ENCODE results near the gene CDK2AP2. TPM values are rescaled to one million over a fixed set of nuclear protein-coding genes. Genes with fewer than 3 reads are reported as not detected.
A peak's percentile ranks its signal among the peaks of the same experiment; 100 is the strongest.

Gene CDK2AP2
- total and polyA plus RNA-seq, 9 of the 15 experiments (the other 6 are each of a cell fraction or from before 2014, with no cell fraction given): 4.4 to 47.4 (median 21.7) TPM

GRCh38 chr11:67505605-67506396 is 2.2 kb downstream of the CDK2AP2 start (continued):
- TF ChIP-seq, protein P1, sequence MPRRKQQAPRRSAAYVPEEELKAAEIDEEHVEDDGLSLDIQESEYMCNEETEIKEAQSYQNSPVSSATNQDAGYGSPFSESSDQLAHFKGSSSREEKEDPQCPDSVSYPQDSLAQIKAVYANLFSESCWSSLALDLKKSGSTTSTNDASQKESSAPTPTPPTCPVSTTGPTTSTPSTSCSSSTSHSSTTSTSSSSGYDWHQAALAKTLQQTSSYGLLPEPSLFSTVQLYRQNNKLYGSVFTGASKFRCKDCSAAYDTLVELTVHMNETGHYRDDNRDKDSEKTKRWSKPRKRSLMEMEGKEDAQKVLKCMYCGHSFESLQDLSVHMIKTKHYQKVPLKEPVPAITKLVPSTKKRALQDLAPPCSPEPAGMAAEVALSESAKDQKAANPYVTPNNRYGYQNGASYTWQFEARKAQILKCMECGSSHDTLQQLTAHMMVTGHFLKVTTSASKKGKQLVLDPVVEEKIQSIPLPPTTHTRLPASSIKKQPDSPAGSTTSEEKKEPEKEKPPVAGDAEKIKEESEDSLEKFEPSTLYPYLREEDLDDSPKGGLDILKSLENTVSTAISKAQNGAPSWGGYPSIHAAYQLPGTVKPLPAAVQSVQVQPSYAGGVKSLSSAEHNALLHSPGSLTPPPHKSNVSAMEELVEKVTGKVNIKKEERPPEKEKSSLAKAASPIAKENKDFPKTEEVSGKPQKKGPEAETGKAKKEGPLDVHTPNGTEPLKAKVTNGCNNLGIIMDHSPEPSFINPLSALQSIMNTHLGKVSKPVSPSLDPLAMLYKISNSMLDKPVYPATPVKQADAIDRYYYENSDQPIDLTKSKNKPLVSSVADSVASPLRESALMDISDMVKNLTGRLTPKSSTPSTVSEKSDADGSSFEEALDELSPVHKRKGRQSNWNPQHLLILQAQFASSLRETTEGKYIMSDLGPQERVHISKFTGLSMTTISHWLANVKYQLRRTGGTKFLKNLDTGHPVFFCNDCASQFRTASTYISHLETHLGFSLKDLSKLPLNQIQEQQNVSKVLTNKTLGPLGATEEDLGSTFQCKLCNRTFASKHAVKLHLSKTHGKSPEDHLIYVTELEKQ (CRISPR knock-in tag; IDR thresholded peaks at IDR 0.05): no peak
- TF ChIP-seq POLR2H (tag; IDR thresholded peaks at IDR 0.05; ENCODE audit: low read depth): no peak
- no peak for TF ChIP-seq RHOXF2B (CRISPR knock-in tag; conservative IDR thresholded peaks at IDR 0.05)
- TF ChIP-seq, protein P2, sequence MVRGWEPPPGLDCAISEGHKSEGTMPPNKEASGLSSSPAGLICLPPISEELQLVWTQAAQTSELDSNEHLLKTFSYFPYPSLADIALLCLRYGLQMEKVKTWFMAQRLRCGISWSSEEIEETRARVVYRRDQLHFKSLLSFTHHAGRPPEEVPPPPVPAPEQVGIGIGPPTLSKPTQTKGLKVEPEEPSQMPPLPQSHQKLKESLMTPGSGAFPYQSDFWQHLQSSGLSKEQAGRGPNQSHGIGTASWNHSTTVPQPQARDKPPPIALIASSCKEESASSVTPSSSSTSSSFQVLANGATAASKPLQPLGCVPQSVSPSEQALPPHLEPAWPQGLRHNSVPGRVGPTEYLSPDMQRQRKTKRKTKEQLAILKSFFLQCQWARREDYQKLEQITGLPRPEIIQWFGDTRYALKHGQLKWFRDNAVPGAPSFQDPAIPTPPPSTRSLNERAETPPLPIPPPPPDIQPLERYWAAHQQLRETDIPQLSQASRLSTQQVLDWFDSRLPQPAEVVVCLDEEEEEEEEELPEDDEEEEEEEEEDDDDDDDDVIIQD (CRISPR knock-in tag; IDR thresholded peaks at IDR 0.05): no peak
- TF ChIP-seq, protein P3, sequence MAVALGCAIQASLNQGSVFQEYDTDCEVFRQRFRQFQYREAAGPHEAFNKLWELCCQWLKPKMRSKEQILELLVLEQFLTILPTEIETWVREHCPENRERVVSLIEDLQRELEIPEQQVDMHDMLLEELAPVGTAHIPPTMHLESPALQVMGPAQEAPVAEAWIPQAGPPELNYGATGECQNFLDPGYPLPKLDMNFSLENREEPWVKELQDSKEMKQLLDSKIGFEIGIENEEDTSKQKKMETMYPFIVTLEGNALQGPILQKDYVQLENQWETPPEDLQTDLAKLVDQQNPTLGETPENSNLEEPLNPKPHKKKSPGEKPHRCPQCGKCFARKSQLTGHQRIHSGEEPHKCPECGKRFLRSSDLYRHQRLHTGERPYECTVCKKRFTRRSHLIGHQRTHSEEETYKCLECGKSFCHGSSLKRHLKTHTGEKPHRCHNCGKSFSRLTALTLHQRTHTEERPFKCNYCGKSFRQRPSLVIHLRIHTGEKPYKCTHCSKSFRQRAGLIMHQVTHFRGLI (CRISPR knock-in tag; IDR thresholded peaks at IDR 0.05): no peak
- TF ChIP-seq, protein P4, sequence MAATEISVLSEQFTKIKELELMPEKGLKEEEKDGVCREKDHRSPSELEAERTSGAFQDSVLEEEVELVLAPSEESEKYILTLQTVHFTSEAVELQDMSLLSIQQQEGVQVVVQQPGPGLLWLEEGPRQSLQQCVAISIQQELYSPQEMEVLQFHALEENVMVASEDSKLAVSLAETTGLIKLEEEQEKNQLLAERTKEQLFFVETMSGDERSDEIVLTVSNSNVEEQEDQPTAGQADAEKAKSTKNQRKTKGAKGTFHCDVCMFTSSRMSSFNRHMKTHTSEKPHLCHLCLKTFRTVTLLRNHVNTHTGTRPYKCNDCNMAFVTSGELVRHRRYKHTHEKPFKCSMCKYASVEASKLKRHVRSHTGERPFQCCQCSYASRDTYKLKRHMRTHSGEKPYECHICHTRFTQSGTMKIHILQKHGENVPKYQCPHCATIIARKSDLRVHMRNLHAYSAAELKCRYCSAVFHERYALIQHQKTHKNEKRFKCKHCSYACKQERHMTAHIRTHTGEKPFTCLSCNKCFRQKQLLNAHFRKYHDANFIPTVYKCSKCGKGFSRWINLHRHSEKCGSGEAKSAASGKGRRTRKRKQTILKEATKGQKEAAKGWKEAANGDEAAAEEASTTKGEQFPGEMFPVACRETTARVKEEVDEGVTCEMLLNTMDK (IDR thresholded peaks at IDR 0.05; ENCODE audit: borderline replicate concordance, insufficient read depth, low read depth, low read length, poor library complexity, severe bottlenecking): peak; percentile 94
- TF ChIP-seq NFATC3 (IDR thresholded peaks at IDR 0.05): no peak
- TF ChIP-seq, protein P5, sequence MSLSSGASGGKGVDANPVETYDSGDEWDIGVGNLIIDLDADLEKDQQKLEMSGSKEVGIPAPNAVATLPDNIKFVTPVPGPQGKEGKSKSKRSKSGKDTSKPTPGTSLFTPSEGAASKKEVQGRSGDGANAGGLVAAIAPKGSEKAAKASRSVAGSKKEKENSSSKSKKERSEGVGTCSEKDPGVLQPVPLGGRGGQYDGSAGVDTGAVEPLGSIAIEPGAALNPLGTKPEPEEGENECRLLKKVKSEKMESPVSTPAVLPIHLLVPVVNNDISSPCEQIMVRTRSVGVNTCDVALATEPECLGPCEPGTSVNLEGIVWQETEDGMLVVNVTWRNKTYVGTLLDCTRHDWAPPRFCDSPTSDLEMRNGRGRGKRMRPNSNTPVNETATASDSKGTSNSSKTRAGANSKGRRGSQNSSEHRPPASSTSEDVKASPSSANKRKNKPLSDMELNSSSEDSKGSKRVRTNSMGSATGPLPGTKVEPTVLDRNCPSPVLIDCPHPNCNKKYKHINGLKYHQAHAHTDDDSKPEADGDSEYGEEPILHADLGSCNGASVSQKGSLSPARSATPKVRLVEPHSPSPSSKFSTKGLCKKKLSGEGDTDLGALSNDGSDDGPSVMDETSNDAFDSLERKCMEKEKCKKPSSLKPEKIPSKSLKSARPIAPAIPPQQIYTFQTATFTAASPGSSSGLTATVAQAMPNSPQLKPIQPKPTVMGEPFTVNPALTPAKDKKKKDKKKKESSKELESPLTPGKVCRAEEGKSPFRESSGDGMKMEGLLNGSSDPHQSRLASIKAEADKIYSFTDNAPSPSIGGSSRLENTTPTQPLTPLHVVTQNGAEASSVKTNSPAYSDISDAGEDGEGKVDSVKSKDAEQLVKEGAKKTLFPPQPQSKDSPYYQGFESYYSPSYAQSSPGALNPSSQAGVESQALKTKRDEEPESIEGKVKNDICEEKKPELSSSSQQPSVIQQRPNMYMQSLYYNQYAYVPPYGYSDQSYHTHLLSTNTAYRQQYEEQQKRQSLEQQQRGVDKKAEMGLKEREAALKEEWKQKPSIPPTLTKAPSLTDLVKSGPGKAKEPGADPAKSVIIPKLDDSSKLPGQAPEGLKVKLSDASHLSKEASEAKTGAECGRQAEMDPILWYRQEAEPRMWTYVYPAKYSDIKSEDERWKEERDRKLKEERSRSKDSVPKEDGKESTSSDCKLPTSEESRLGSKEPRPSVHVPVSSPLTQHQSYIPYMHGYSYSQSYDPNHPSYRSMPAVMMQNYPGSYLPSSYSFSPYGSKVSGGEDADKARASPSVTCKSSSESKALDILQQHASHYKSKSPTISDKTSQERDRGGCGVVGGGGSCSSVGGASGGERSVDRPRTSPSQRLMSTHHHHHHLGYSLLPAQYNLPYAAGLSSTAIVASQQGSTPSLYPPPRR (CRISPR knock-in tag; IDR thresholded peaks at IDR 0.05; ENCODE audit: borderline replicate concordance): no peak
- no peak for TF ChIP-seq SLC30A9 (CRISPR knock-in tag; IDR thresholded peaks at IDR 0.05)
- no peak for TF ChIP-seq KAT2B (IDR thresholded peaks at IDR 0.05; ENCODE audit: low read depth, low read length)
- TF ChIP-seq ELF1 (tag; IDR thresholded peaks at IDR 0.05): no peak
- no peak for TF ChIP-seq PHTF2 (CRISPR knock-in tag; IDR thresholded peaks at IDR 0.05)
